ENCODE measurements around the gene WDR5.

WDR5 gene

GRCh38 chr9:134189470-134190231, 53.8 kb downstream of the WDR5 start:
- peak; percentile 63 for DNase-seq

GRCh38 chr9:134190232-134191121, 54.6 kb downstream of the WDR5 start:
- DNase-seq: no peak

GRCh38 chr9:134191455-134192209, 55.8 kb downstream of the WDR5 start:
- DNase-seq: peak; percentile 19

GRCh38 chr9:134192311-134192950, 56.5 kb downstream of the WDR5 start:
- no peak for DNase-seq

GRCh38 chr9:134192951-134193731, 57.3 kb downstream of the WDR5 start:
- peak; percentile 30 for DNase-seq

- DNase-seq: peak; percentile 41
Measured at GRCh38 chr9:134193912-134194535, 58.1 kb downstream of the WDR5 start.

GRCh38 chr9:134195558-134195957, 59.7 kb downstream of the WDR5 start:
- DNase-seq: peak; percentile 30

- DNase-seq: peak; percentile 15
Measured at GRCh38 chr9:134196911-134197310, 61.0 kb downstream of the WDR5 start.

- DNase-seq: no peak
Measured at GRCh38 chr9:134198791-134199190, 62.9 kb downstream of the WDR5 start.

- no peak for DNase-seq
Measured at GRCh38 chr9:134200730-134201129, 64.8 kb downstream of the WDR5 start.

- DNase-seq: no peak
Measured at GRCh38 chr9:134203224-134203623, 67.3 kb downstream of the WDR5 start.

GRCh38 chr9:134204041-134204440, 68.2 kb downstream of the WDR5 start:
- DNase-seq: peak; percentile 30

GRCh38 chr9:134204991-134205578, 69.2 kb downstream of the WDR5 start:
- DNase-seq: peak; percentile 42

GRCh38 chr9:134205672-134206310, 69.9 kb downstream of the WDR5 start:
- DNase-seq: peak; percentile 81

GRCh38 chr9:134206311-134207300, 70.7 kb downstream of the WDR5 start:
- DNase-seq: peak; percentile 24

GRCh38 chr9:134208310-134208841, 72.5 kb downstream of the WDR5 start:
- DNase-seq: peak; percentile 47

GRCh38 chr9:134208981-134209725, 73.3 kb downstream of the WDR5 start:
- peak; percentile 25 for DNase-seq
